Esophagus muscularis mucosa (tissue), 4 donors: ENCODE data around the gene TRPM3. TPM values are rescaled to one million over a fixed set of nuclear protein-coding genes. Genes with fewer than 3 reads are reported as not detected.

ENCODE experiments used
- DNase-seq: peaks from one replicate; pipeline ENCODE4 v3.0.0-alpha.2; 2017; ENCODE audit errors: extremely low spot score
- H3K27ac ChIP-seq, 4 donors: fragments of 200-600 bp; sonication (generic); replicated peaks in 1 of 4; 1 replicate in 3 of 4; 2 replicates in 1 of 4; pipeline ENCODE4 v1.5.1; 2016 to 2019; ENCODE audit warnings: mild to moderate bottlenecking in 1 of 4
- H3K27me3 ChIP-seq, 4 donors: fragments of 200-600 bp; sonication (generic); one replicate each; pipeline versions ENCODE4 v1.5.1 to v1.6.0; 2016 to 2019
- H3K36me3 ChIP-seq, 4 donors: fragments of 200-600 bp; sonication (generic); one replicate each; pipeline ENCODE4 v1.5.1; 2016 to 2019
- H3K4me1 ChIP-seq, 4 donors: fragments of 200-600 bp; sonication (generic); one replicate each; pipeline ENCODE4 v1.5.1; 2016 to 2019
- H3K4me3 ChIP-seq, 4 donors: fragments of 200-600 bp; sonication (generic); 1 replicate in 2 of 4; 2 replicates in 2 of 4; pipeline ENCODE4 v1.5.1; 2016 to 2019; ENCODE audit warnings: mild to moderate bottlenecking in 4 of 4, moderate library complexity in 1 of 4
- H3K9me3 ChIP-seq, 4 donors: fragments of 200-600 bp; sonication (generic); 1 replicate in 3 of 4; 2 replicates in 1 of 4; pipeline ENCODE4 v1.5.1; 2016 to 2019
- CTCF ChIP-seq, 3 experiments: fragments of 200-600 bp in 2 of 3; fragments of 450-650 bp in 1 of 3; sonication (generic) in 2 of 3; IDR thresholded peaks; one replicate each; pipeline ENCODE4 v1.5.1; 2017 to 2019; ENCODE audit warnings: antibody characterized with exemption in 3 of 3, mild to moderate bottlenecking in 2 of 3, moderate library complexity in 1 of 3
- EP300 ChIP-seq: sonication (generic); formaldehyde crosslinking; IDR thresholded peaks from one replicate; pipeline ENCODE4 v1.6.1; 2017; ENCODE audit warnings: antibody characterized with exemption
- POLR2A ChIP-seq: fragments of 450-650 bp; IDR thresholded peaks from one replicate; pipeline ENCODE4 v1.6.1; 2017; ENCODE audit warnings: antibody characterized with exemption, moderate library complexity, mild to moderate bottlenecking, low read depth
- POLR2AphosphoS5 ChIP-seq, 2 donors: sonication (generic); formaldehyde crosslinking; IDR thresholded peaks; one replicate each; pipeline ENCODE4 v1.6.1; 2017; ENCODE audit warnings: antibody characterized with exemption in 2 of 2
- WGBS: methylation state at CpG from one replicate; pipeline ENCODE4 v1.1.5; 2018; 5-methylcytosine and 5-hydroxymethylcytosine counted together
- intact Hi-C: fragments of 100-400 bp; cut with DNase I; formaldehyde crosslinking; loops from one replicate; pipeline ENCODE4 v1.15.1; 2023
- total RNA-seq, 4 donors: library from RNA; depleted of rRNA; stranded (reverse); fragments of >200 nt; gene quantifications; one replicate each; pipeline versions ENCODE4 v1.1.0 to v1.2.1, GENCODE V29; 2016

Gene TRPM3
- total RNA-seq, 4 donors from 2014 or later = 0.13 to 0.17 TPM; not detected in 2

GRCh38 chr9:70492319-70492777, 629.1 kb downstream of the TRPM3 start:
- 65% methylated on average over 2 of the region's 2 CpGs for WGBS
- H3K4me3 ChIP-seq = no peak overlapping the region
- TF ChIP-seq CTCF (IDR thresholded peaks at IDR 0.05) (no peak), POLR2AphosphoS5 (IDR thresholded peaks at IDR 0.05) (no peak), POLR2A (no peak), EP300 (no peak)
- H3K27ac ChIP-seq = peak overlapping the region in 2 of 4 donors; percentile 50 to 57
- intact Hi-C loops = loop anchor here (5.0 kb wide), 1 partner anchor 95 kb away; no protein-coding TSS in a partner anchor
- no peaks in the 10 kb centered on the region for H3K9me3 ChIP-seq
- no peaks in the 10 kb centered on the region for H3K36me3 ChIP-seq
- H3K4me1 ChIP-seq = peaks cover 47 to 60% (median 51%) of the 10 kb centered on the region in 4 donors
- H3K27me3 ChIP-seq = no peaks in the 10 kb centered on the region
- no peak for DNase-seq

GRCh38 chr9:70491426-70492318, 629.7 kb downstream of the TRPM3 start:
- no peaks in the 10 kb centered on the region for H3K9me3 ChIP-seq
- intact Hi-C loops = loop anchor here (5.0 kb wide), 1 partner anchor 96 kb away; no protein-coding TSS in a partner anchor
- H3K4me1 ChIP-seq = peaks cover 47 to 61% (median 53%) of the 10 kb centered on the region in 4 donors
- WGBS = 71% methylated on average over 8 of the region's 8 CpGs
- no peak for DNase-seq
- H3K27me3 ChIP-seq = no peaks in the 10 kb centered on the region
- no peak overlapping the region for H3K4me3 ChIP-seq
- no peak for TF ChIP-seq CTCF (IDR thresholded peaks at IDR 0.05)
- no peak for TF ChIP-seq POLR2AphosphoS5 (IDR thresholded peaks at IDR 0.05)
- TF ChIP-seq EP300 = no peak
- TF ChIP-seq POLR2A = no peak
- H3K36me3 ChIP-seq = no peaks in the 10 kb centered on the region
- no peak overlapping the region for H3K27ac ChIP-seq

DNA sequence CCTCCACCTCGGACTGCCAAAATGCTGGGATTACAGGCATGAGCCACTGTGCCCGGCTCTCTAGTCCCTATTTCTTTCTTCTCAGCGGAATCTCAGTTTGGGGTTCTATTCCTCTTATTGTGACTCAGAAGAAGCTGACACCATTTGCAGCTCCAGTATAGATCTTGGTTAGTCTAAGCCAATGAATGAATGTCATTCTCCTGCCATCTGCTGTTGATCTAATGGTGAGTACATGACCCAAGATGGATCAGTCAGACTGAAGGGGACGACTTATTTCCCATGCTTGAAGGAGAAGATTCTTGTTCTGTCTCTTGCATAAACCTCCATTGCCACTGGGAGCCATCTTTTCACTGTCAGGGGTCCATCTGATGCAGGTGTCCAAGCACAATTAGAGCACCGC, 630.9 kb downstream of the TRPM3 start:
- no peaks in the 10 kb centered on the region for H3K27me3 ChIP-seq
- H3K4me3 ChIP-seq = no peak overlapping the region
- TF ChIP-seq POLR2AphosphoS5 (IDR thresholded peaks at IDR 0.05) (no peak), CTCF (IDR thresholded peaks at IDR 0.05) (no peak), POLR2A (no peak), EP300 (no peak)
- peaks cover 59 to 70% (median 64%) of the 10 kb centered on the region in 4 donors for H3K4me1 ChIP-seq
- WGBS = 90% methylated on average over 4 of the region's 5 CpGs
- H3K9me3 ChIP-seq = no peaks in the 10 kb centered on the region
- no peak overlapping the region for H3K27ac ChIP-seq
- DNase-seq = no peak
- H3K36me3 ChIP-seq = no peaks in the 10 kb centered on the region
- intact Hi-C loops = loop anchor here (5.0 kb wide), 1 partner anchor 97 kb away; no protein-coding TSS in a partner anchor

DNA sequence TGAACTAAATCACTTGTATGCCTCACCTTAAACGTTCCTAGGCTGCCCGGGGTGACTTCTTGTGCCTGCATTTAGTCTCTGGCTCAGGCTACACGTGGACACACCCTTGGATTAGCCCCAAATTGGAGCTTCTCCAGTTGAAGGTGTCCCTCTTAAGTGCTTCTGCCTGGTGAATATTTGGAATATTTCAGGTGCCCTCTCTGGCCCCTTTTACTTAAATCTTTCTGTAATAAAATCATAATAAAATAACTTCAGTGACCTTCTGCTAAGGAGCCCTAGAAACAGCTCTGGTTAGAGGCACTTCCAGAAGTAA, 632.7 kb downstream of the TRPM3 start:
- H3K4me1 ChIP-seq = peaks cover 66 to 82% (median 71%) of the 10 kb centered on the region in 4 donors
- no peak overlapping the region for H3K4me3 ChIP-seq
- TF ChIP-seq EP300 = no peak
- no peaks in the 10 kb centered on the region for H3K27me3 ChIP-seq
- H3K36me3 ChIP-seq = no peaks in the 10 kb centered on the region
- DNase-seq = no peak
- intact Hi-C loops = no loop called here
- peak overlapping the region; percentile 51 to 64 (median 58) for H3K27ac ChIP-seq
- H3K9me3 ChIP-seq = no peaks in the 10 kb centered on the region
- WGBS = 12% methylated on average over 3 of the region's 3 CpGs

DNA sequence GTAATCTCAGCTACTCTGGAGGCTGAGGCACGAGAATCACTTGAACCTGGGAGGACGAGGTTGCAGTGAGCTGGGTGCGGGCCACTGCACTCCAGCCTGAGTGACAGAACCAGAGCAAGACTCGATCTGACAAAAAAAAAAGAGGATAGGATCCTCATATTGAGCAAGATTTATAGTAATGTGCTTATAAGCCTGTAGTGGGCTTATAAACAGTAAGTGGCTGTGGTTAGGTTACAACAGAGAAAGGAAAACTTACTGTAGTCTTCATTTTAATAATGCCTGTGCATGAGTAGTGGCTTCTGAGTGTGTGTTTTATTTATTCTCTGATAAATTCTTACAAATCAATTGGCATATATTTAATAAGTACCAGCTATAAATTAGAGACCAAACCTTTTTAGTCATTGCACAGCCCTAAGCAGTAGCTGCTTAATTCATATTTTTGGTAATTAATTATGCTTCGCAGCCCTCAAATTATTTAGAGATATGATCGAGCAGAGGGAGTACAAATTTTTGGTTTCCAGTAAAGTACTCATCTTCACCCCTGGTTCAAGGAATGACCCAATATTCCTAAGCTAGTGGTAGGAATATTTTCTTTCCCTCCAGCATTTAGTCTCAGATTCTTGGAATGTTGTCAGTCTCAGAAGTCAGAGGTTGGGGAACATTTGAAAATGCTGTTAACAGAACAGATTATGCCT, 633.2 kb downstream of the TRPM3 start:
- peaks cover 64 to 82% (median 71%) of the 10 kb centered on the region in 4 donors for H3K4me1 ChIP-seq
- no peaks in the 10 kb centered on the region for H3K9me3 ChIP-seq
- H3K36me3 ChIP-seq = no peaks in the 10 kb centered on the region
- intact Hi-C loops = no loop called here
- H3K27ac ChIP-seq = peak overlapping the region; percentile 51 to 64 (median 58)
- WGBS = 86% methylated on average over 6 of the region's 6 CpGs
- no peak for DNase-seq
- no peak overlapping the region for H3K4me3 ChIP-seq
- no peak for TF ChIP-seq POLR2AphosphoS5 (IDR thresholded peaks at IDR 0.05)
- no peak for TF ChIP-seq EP300
- TF ChIP-seq CTCF (IDR thresholded peaks at IDR 0.05) = no peak
- no peak for TF ChIP-seq POLR2A
- H3K27me3 ChIP-seq = no peaks in the 10 kb centered on the region
